DMS 273 treated with DMSO at 0.1 percent for 48 hours (cell line): ENCODE measurements around the gene MILR1.

ENCODE experiments used
- DNase-seq: peaks from one replicate; lab custom pipeline; 2025; lab: John Stamatoyannopoulos, UW

MILR1 gene

GRCh38 chr17:64503341-64503740 is 54.4 kb downstream of the MILR1 start:
- no peak for DNase-seq

GRCh38 chr17:64503821-64504768 is 55.2 kb downstream of the MILR1 start:
- no peak for DNase-seq

- no peak for DNase-seq
These were observed 55.9 kb downstream of the MILR1 start for GRCh38 chr17:64504769-64505339.

GRCh38 chr17:64505340-64506200 is 56.7 kb downstream of the MILR1 start:
- DNase-seq: peak; percentile 45

- DNase-seq: peak; percentile 98
These were observed 57.3 kb downstream of the MILR1 start, which contains the start of gene DDX5 for GRCh38 chr17:64506201-64506575. DDX5 (minus strand) TSS chr17:64506289; CDS start chr17:64506119, 170 bp downstream.

GRCh38 chr17:64506576-64507412 is 57.9 kb downstream of the MILR1 start, which contains the start of gene CEP95:
CEP95 (plus strand) TSS chr17:64506977; CDS start chr17:64507098, 121 bp downstream.
- peak; percentile 98 for DNase-seq

GRCh38 chr17:64507413-64507782 is 58.5 kb downstream of the MILR1 start:
- peak; percentile 53 for DNase-seq

- no peak for DNase-seq
These were observed 59.8 kb downstream of the MILR1 start for GRCh38 chr17:64508683-64509082.

- DNase-seq: no peak
These were observed 60.3 kb downstream of the MILR1 start for GRCh38 chr17:64509179-64509578.

GRCh38 chr17:64515419-64515818 is 66.5 kb downstream of the MILR1 start:
- DNase-seq: no peak

GRCh38 chr17:64515829-64516228 is 66.9 kb downstream of the MILR1 start:
- no peak for DNase-seq
